Endothelial cell of umbilical vein (primary cell): ENCODE results near the gene PALD1.

ENCODE experiments used
- FOS ChIP-seq: IDR thresholded peaks from 2 replicates; pipeline ENCODE4 v1.6.1; 2011; ENCODE audit warnings: mild to moderate bottlenecking, low read length, moderate library complexity, borderline replicate concordance; ENCODE audit not compliant: insufficient read depth
- POLR2AphosphoS5 ChIP-seq: IDR thresholded peaks from 2 replicates; pipeline ENCODE4 v1.6.1; 2012; ENCODE audit warnings: low read depth, mild to moderate bottlenecking, control low read depth, low read length, moderate library complexity; ENCODE audit not compliant: insufficient read depth
- TF ChIP-seq, protein P1 (sequence below), 2 donors: IDR thresholded peaks; 1 replicate in 1 of 2; 2 replicates in 1 of 2; pipeline ENCODE4 v1.5.1; 2011; ENCODE audit warnings: low read length in 2 of 2, mild to moderate bottlenecking in 2 of 2, moderate library complexity in 2 of 2, control low read depth in 1 of 2, inconsistent platforms in 1 of 2, low read depth in 1 of 2; ENCODE audit not compliant: insufficient read depth in 1 of 2; ENCODE audit errors: extremely low read depth in 1 of 2

DNA sequence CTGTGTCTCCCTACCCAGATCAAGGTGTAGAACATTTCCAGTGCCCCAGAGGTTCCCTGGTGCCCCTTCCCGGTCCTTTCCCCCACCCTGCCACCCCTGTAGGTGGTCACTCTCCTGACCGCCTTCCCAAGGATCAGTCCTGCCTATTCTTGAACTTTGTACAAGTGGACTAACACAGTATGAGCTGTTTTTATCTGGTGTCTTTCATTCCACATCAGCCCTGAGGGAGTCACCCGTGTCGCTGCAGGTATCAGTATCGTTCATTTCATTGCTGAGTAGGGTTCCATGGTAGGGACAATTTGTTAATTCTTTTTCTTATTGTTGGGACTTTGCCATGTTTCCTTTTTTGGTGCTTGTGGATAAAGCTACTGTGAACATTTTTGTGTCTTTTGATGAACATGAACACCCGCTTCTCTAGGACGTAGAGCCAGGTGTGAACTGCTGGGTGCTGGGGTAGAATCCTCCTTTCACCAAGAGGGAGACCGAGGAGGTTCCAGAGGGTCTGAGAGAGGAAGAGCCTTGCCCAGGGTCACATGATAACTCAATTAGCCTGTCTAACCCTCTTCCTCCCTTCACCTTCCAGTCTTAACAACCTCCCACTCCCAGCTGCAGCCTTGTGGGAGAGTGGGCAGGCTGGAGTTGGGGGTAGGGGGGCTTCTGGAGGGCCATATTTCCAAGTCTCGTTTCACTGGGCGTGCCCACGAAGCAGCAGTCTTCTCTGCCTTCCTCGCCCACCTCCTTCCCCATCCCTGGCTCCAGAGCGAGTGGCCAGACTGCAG lies 18.0 kb downstream of the PALD1 start:
- no peak for TF ChIP-seq POLR2AphosphoS5
- TF ChIP-seq, protein P1, sequence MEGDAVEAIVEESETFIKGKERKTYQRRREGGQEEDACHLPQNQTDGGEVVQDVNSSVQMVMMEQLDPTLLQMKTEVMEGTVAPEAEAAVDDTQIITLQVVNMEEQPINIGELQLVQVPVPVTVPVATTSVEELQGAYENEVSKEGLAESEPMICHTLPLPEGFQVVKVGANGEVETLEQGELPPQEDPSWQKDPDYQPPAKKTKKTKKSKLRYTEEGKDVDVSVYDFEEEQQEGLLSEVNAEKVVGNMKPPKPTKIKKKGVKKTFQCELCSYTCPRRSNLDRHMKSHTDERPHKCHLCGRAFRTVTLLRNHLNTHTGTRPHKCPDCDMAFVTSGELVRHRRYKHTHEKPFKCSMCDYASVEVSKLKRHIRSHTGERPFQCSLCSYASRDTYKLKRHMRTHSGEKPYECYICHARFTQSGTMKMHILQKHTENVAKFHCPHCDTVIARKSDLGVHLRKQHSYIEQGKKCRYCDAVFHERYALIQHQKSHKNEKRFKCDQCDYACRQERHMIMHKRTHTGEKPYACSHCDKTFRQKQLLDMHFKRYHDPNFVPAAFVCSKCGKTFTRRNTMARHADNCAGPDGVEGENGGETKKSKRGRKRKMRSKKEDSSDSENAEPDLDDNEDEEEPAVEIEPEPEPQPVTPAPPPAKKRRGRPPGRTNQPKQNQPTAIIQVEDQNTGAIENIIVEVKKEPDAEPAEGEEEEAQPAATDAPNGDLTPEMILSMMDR (IDR thresholded peaks at IDR 0.05; ENCODE audit: extremely low read depth in 1 of 2, insufficient read depth in 1 of 2, low read depth in 1 of 2, low read length in 2 of 2) = no peak
- no peak for TF ChIP-seq FOS
